Activated T-cell treated with anti-CD3 and anti-CD28 coated beads, Interleukin-2, amount 50 U/mL, for 72 hours (primary cell): ENCODE data around the gene MARK3. TPM values are rescaled to one million over a fixed set of nuclear protein-coding genes. Genes with fewer than 3 reads are reported as not detected.
A peak's percentile ranks its signal among the peaks of the same experiment; 100 is the strongest.

Experiments used
- ATAC-seq, 2 donors: fragments of 150-1000 bp; cut with Tn5 transposase; replicated peaks in 1 of 2; 2 replicates each; pipeline ENCODE4 v1.10.0; 2021; ENCODE audit warnings: moderate library complexity in 2 of 2, mild to moderate bottlenecking in 1 of 2
- DNase-seq, 2 donors: peaks; one replicate each; pipeline ENCODE4 v3.0.0; 2021 to 2022; ENCODE audit warnings: mixed read lengths in 1 of 2
- H3K27ac Mint-ChIP-seq: one replicate; pipeline ENCODE4 v1.8.0; 2022; ENCODE audit warnings: mild to moderate bottlenecking, moderate library complexity, mixed read lengths
- H3K27me3 Mint-ChIP-seq: one replicate; pipeline ENCODE4 v1.8.0; 2022; ENCODE audit warnings: low read depth, mixed read lengths
- H3K36me3 Mint-ChIP-seq, 2 donors: one replicate each; pipeline ENCODE4 v1.8.0; 2022; ENCODE audit warnings: mixed read lengths in 2 of 2, mild to moderate bottlenecking in 1 of 2; ENCODE audit not compliant: insufficient read depth in 2 of 2
- H3K4me1 Mint-ChIP-seq: one replicate; pipeline ENCODE4 v1.8.0; 2022; ENCODE audit warnings: low read depth, mixed read lengths
- H3K4me3 Mint-ChIP-seq, 2 donors: one replicate each; pipeline ENCODE4 v1.8.0; 2022; ENCODE audit warnings: mild to moderate bottlenecking in 2 of 2, mixed read lengths in 2 of 2, moderate library complexity in 2 of 2
- H3K9me3 Mint-ChIP-seq, 2 donors: one replicate each; pipeline ENCODE4 v1.8.0; 2022; ENCODE audit warnings: mixed read lengths in 2 of 2
- total RNA-seq, 2 donors: library from RNA; stranded (reverse); gene quantifications; one replicate each; pipeline ENCODE4 v1.2.3, GENCODE V29; 2022

Gene MARK3
- total RNA-seq, 2 donors from 2014 or later, result 80.6 to 95.5 TPM

- ATAC-seq, result no peak
- peaks cover 1 to 3% of the 10 kb centered on the region in 2 donors for H3K36me3 Mint-ChIP-seq
- H3K9me3 Mint-ChIP-seq, result no peaks in the 10 kb centered on the region
- peak overlapping the region; percentile 84 to 88 for H3K4me3 Mint-ChIP-seq
- DNase-seq, result no peak
- peaks cover 37% of the 10 kb centered on the region for H3K4me1 Mint-ChIP-seq
- peak overlapping the region; percentile 67 for H3K27ac Mint-ChIP-seq
- no peaks in the 10 kb centered on the region for H3K27me3 Mint-ChIP-seq
Observed at GRCh38 chr14:103528146-103528586, 143.0 kb downstream of the MARK3 start.

- peaks cover 37% of the 10 kb centered on the region for H3K4me1 Mint-ChIP-seq
- ATAC-seq, result peak; percentile 83 to 85
- DNase-seq, result peak; percentile 76 to 78
- H3K4me3 Mint-ChIP-seq, result peak within 1 kb of the TSS; percentile 84 to 88
- peaks cover under 1 to 3% of the 10 kb centered on the region in 2 donors for H3K36me3 Mint-ChIP-seq
- peak within 1 kb of the TSS; percentile 93 for H3K27ac Mint-ChIP-seq
- H3K27me3 Mint-ChIP-seq, result no peaks in the 10 kb centered on the region
- no peaks in the 10 kb centered on the region for H3K9me3 Mint-ChIP-seq
Observed at GRCh38 chr14:103528587-103529382, 143.6 kb downstream of the MARK3 start, which contains the start of gene TRMT61A. Gene TRMT61A (plus strand): TSS chr14:103529196. CDS start chr14:103529979, 783 bp downstream.

GRCh38 chr14:103529383-103530365, 144.5 kb downstream of the MARK3 start:
- ATAC-seq, result no peak
- Mint-ChIP-seq H3K27me3 (no peaks in the 10 kb centered on the region), H3K4me1 (peaks cover 37% of the 10 kb centered on the region), H3K9me3 (no peaks in the 10 kb centered on the region), H3K36me3 (peaks cover 0 to 3% of the 10 kb centered on the region in 2 donors), H3K27ac (peak overlapping the region; percentile 93), H3K4me3 (peak overlapping the region; percentile 84 to 88)
- no peak for DNase-seq

- no peaks in the 10 kb centered on the region for H3K9me3 Mint-ChIP-seq
- no peak for ATAC-seq
- H3K4me1 Mint-ChIP-seq, result peaks cover 37% of the 10 kb centered on the region
- no peak overlapping the region for H3K27ac Mint-ChIP-seq
- H3K4me3 Mint-ChIP-seq, result peak overlapping the region; percentile 84 to 88
- no peaks in the 10 kb centered on the region for H3K27me3 Mint-ChIP-seq
- peaks cover 0 to 3% of the 10 kb centered on the region in 2 donors for H3K36me3 Mint-ChIP-seq
- peak in 1 of 2 donors; percentile 42 for DNase-seq
Observed at GRCh38 chr14:103530390-103530789, 145.2 kb downstream of the MARK3 start.

GRCh38 chr14:103530831-103531230, 145.6 kb downstream of the MARK3 start:
- DNase-seq, result no peak
- no peaks in the 10 kb centered on the region for H3K9me3 Mint-ChIP-seq
- no peak overlapping the region for H3K27ac Mint-ChIP-seq
- peaks cover 37% of the 10 kb centered on the region for H3K4me1 Mint-ChIP-seq
- no peak for ATAC-seq
- no peaks in the 10 kb centered on the region for H3K27me3 Mint-ChIP-seq
- peak overlapping the region; percentile 84 to 88 for H3K4me3 Mint-ChIP-seq
- peaks cover 0 to 3% of the 10 kb centered on the region in 2 donors for H3K36me3 Mint-ChIP-seq

- Mint-ChIP-seq H3K36me3 (peaks cover 0 to 3% of the 10 kb centered on the region in 2 donors), H3K4me3 (peak overlapping the region in 1 of 2 donors; percentile 20), H3K4me1 (peaks cover 37% of the 10 kb centered on the region), H3K27ac (no peak overlapping the region), H3K9me3 (no peaks in the 10 kb centered on the region), H3K27me3 (no peaks in the 10 kb centered on the region)
- DNase-seq, result no peak
- no peak for ATAC-seq
Observed at GRCh38 chr14:103531421-103532215, 146.4 kb downstream of the MARK3 start.

- H3K27ac Mint-ChIP-seq, result no peak overlapping the region
- no peaks in the 10 kb centered on the region for H3K27me3 Mint-ChIP-seq
- DNase-seq, result no peak
- no peaks in the 10 kb centered on the region for H3K9me3 Mint-ChIP-seq
- no peak for ATAC-seq
- H3K4me3 Mint-ChIP-seq, result no peak overlapping the region
- peaks cover 31% of the 10 kb centered on the region for H3K4me1 Mint-ChIP-seq
- H3K36me3 Mint-ChIP-seq, result peaks cover 0 to 3% of the 10 kb centered on the region in 2 donors
Observed at GRCh38 chr14:103532216-103533136, 147.3 kb downstream of the MARK3 start.

- H3K4me1 Mint-ChIP-seq, result peaks cover 22% of the 10 kb centered on the region
- no peaks in the 10 kb centered on the region for H3K9me3 Mint-ChIP-seq
- no peaks in the 10 kb centered on the region for H3K27me3 Mint-ChIP-seq
- no peak overlapping the region for H3K4me3 Mint-ChIP-seq
- peaks cover 0 to 3% of the 10 kb centered on the region in 2 donors for H3K36me3 Mint-ChIP-seq
- DNase-seq (no peak), ATAC-seq (no peak)
- no peak overlapping the region for H3K27ac Mint-ChIP-seq
Observed at GRCh38 chr14:103533137-103533998, 148.2 kb downstream of the MARK3 start.

GRCh38 chr14:103533999-103534575, 148.9 kb downstream of the MARK3 start:
- no peak overlapping the region for H3K27ac Mint-ChIP-seq
- no peak overlapping the region for H3K4me3 Mint-ChIP-seq
- peaks cover 0 to 1% of the 10 kb centered on the region in 2 donors for H3K36me3 Mint-ChIP-seq
- no peaks in the 10 kb centered on the region for H3K9me3 Mint-ChIP-seq
- ATAC-seq (no peak), DNase-seq (no peak)
- H3K4me1 Mint-ChIP-seq, result peaks cover 19% of the 10 kb centered on the region
- H3K27me3 Mint-ChIP-seq, result no peaks in the 10 kb centered on the region

GRCh38 chr14:103534576-103535061, 149.4 kb downstream of the MARK3 start:
- ATAC-seq (no peak), DNase-seq (no peak)
- Mint-ChIP-seq H3K27me3 (no peaks in the 10 kb centered on the region), H3K4me3 (no peak overlapping the region), H3K9me3 (no peaks in the 10 kb centered on the region), H3K4me1 (peaks cover 19% of the 10 kb centered on the region), H3K36me3 (no peaks in the 10 kb centered on the region), H3K27ac (no peak overlapping the region)
